H1 (cell line): ENCODE data around the gene MICU1.

ENCODE experiments used
- CBX5 ChIP-seq: fragments of 300-800, 300-1000 bp; sonication (generic); IDR thresholded peaks from 2 replicates; pipeline ENCODE4 v1.7.1; 2016; ENCODE audit warnings: antibody characterized with exemption, low read length, low read depth
- EP300 ChIP-seq, 2 experiments: IDR thresholded peaks; 1 replicate in 1 of 2; 2 replicates in 1 of 2; pipeline ENCODE4 v1.6.1; 2011 to 2012; ENCODE audit warnings: low read depth in 2 of 2, low read length in 2 of 2, mild to moderate bottlenecking in 2 of 2, borderline replicate concordance in 1 of 2, inconsistent platforms in 1 of 2, moderate library complexity in 1 of 2

DNA sequence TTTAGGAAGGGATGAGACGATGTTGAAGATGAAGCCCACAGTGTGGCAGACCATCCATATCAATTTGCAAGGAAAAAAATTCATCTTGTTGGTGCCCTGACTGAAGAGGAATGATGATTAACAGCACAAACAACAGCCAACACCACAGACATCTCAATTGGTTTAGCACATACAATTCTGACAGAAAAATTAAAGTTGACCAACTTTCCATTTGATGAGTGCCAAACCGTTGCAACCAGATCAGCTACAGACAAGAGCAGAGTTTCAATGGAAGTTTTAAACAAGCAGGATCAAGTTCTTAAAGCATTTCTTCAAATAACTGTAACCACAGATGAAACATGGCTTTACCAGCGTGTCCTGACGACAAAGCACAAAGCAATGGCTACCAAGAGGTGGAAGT, 138.8 kb downstream of the MICU1 start:
- no peak for TF ChIP-seq CBX5
- no peak for TF ChIP-seq EP300 (IDR thresholded peaks at IDR 0.05; ENCODE audit: borderline replicate concordance in 1 of 2, low read depth in 2 of 2, low read length in 2 of 2)
